ENCODE measurements around the gene TSPEAR.
"Not testable (repeated sequence)": the region's sequence is repeated elsewhere in the genome, so short reads cannot be mapped to it uniquely, and the experiment has no call there.

The TSPEAR gene

DNA sequence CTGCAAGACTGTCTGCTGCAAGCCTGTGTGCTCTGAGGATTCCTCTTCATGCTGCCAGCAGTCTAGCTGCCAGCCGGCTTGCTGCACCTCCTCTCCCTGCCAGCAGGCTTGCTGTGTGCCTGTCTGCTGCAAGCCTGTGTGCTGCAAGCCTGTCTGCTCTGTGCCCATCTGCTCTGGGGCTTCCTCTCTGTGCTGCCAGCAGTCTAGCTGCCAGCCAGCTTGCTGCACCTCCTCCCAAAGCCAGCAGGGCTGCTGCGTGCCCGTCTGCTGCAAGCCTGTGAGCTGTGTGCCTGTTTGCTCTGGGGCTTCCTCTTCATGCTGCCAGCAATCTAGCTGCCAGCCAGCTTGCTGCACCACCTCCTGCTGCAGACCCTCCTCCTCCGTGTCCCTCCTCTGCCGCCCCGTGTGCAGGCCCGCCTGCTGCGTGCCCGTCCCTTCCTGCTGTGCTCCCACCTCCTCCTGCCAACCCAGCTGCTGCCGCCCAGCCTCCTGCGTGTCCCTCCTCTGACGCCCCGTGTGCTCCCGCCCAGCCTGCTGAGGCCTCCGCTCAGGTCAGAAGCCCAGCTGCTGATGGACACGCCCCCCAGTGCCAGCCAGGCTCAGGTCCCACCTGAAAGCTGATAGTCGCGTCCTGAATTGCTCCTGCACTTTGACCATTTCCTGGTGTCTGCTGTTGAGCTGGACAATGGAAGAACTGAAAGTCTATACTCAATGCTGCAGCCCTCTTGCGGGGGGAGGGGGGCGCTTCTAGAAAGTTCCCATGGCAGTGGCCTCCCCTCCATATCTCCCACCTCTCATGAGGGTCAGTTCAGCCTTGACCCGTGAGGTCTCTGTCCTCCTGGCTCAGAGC lies 136.7 kb downstream of the TSPEAR start:
- DNase-seq (ENCODE audit: low read depth in 1 of 2, low spot score in 1 of 2) = no peak

DNA sequence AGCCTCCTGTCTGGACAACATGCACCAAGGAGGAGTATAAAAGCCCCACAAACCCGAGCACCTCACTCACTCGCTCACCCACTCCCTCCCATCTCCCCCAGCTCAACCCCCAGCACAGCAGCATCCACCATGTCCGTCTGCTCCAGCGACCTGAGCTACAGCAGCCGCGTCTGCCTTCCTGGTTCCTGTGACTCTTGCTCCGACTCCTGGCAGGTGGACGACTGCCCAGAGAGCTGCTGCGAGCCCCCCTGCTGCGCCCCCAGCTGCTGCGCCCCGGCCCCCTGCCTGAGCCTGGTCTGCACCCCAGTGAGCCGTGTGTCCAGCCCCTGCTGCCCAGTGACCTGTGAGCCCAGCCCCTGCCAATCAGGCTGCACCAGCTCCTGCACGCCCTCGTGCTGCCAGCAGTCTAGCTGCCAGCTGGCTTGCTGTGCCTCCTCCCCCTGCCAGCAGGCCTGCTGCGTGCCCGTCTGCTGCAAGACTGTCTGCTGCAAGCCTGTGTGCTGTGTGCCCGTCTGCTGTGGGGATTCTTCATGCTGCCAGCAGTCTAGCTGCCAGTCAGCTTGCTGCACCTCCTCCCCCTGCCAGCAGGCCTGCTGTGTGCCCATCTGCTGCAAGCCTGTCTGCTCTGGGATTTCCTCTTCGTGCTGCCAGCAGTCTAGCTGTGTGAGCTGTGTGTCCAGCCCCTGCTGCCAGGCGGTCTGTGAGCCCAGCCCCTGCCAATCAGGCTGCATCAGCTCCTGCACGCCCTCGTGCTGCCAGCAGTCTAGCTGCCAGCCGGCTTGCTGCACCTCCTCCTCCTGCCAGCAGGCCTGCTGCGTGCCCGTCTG lies 137.5 kb downstream of the TSPEAR start, which contains the start of gene KRTAP10-4:
TSS of gene KRTAP10-4 (plus strand) at position 100 of the 827 bp plus-strand sequence. CDS start at position 130, 30 bp downstream.
- DNase-seq (ENCODE audit: low read depth in 1 of 2, low spot score in 1 of 2) = not testable (repeated sequence)

GRCh38 chr21:44572959-44573583 lies 138.3 kb downstream of the TSPEAR start:
- no peak for DNase-seq (ENCODE audit: low read depth in 1 of 2, low spot score in 1 of 2)

DNA sequence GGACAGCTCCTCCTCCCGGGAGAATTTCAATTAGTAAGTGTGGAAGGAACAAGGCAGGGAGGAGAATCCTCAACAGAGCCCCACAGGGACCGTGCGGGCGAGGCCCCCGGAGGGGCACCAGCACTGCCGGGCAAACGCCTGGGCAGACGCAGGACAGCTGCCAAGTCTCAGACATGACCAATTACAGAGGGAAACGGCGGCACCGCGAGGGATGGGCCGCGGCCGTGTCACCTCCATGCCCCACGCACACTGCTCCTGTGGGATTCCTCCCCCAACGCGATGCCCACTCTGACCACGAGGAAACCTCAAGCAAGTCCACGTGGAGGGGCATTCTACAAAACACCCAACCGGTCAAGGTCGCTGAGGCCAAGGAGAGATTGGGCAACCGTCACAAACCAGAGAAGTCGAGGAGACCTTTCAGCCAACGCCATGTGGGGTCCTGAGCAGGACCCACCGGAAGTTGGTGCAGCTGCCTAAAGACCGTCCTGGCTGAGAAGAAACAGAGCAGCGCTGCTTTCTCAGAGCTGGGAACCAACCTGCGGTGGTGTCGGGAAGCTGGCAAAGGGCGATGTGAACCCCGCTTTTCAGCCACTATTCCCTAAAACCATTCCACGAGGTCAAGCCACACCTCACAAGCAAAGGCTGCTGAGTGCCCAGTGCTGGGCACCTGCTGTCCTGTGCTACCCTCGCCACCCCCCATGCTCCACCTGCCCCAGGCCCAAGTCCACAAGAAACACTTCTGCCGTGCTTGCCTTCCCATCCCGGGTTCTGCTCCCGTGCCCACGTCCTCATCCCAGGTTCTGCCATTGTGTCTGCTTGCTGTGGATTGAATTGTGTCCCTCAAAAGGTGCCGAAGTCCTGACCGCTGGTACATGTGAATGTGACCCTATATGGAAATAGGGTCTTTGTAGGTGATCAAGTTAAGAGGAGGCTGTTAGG lies 139.3 kb downstream of the TSPEAR start:
- no peak for DNase-seq (ENCODE audit: low read depth in 1 of 2, low spot score in 1 of 2)

GRCh38 chr21:44571296-44571695 lies 140.1 kb downstream of the TSPEAR start:
- DNase-seq (ENCODE audit: low read depth in 1 of 2, low spot score in 1 of 2) = no peak

GRCh38 chr21:44569861-44570517 lies 141.4 kb downstream of the TSPEAR start:
- DNase-seq (ENCODE audit: low read depth in 1 of 2, low spot score in 1 of 2) = no peak

DNA sequence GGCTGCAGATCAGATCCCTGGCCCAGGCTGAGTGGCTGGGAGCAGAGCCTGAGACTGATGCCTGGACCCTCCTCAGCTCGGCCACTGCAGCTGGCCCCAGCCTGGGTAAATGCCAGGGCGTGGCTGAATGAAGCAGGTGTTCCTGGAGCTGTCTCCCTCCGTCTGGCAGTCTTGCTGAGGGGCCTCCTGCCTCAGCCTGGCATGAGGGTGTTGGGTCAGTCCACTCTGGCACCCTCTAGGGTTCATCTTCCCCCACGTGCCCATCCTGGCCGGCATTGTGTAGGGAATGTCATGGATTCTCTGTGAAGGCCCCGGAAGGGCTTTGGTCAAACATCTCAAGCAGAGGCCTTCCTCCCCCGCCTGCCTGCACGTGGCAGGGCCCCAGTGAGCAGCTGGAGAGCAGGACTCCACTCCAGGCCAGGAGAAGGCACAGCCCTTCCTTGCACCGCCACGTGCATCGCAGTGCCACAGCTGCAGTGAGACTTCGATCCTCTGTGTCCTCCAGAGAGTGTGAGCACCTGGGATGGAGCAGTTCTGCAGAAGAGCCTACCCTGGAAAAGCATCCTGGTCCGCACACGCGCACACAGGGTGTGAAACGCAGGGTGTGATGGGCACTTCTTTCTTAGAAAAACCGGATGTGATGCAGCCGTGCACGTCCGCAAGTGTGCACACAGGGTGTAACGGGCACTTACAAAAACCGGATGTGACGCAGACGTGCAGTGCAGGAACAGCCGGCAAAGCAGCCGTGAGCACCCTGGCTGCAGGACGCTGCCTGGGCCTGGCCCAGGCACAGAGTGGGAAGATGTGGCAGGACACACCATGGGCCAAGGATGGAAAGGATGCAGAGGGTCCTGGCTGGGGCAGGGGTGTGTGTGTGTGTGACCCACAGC lies 142.5 kb downstream of the TSPEAR start:
- no peak for DNase-seq (ENCODE audit: low read depth in 1 of 2, low spot score in 1 of 2)

GRCh38 chr21:44568261-44568660 lies 143.1 kb downstream of the TSPEAR start:
- DNase-seq (ENCODE audit: low read depth in 1 of 2, low spot score in 1 of 2) = no peak

- no peak for DNase-seq (ENCODE audit: low read depth in 1 of 2, low spot score in 1 of 2)
Observed at GRCh38 chr21:44567481-44568171, 143.7 kb downstream of the TSPEAR start.

DNA sequence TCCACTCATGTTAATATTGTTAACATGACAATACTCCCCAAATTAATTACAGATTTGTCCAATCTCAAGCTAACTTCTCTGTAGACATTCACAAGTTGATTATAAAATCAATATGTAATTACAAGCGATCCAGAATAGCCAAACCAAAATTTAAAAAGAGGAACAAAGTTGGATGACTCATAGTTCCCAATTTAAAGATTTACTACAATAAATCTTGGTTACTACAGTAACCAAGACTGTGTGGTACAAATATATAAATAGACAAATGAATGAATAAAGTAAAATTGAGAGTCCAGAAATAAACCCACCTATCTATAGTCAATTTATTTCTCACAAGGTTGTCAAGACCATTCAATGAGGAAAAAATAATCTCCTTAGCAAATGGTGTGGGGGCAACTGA lies 145.0 kb downstream of the TSPEAR start:
- DNase-seq (ENCODE audit: low read depth in 1 of 2, low spot score in 1 of 2) = no peak

- no peak for DNase-seq (ENCODE audit: low read depth in 1 of 2, low spot score in 1 of 2)
Observed at GRCh38 chr21:44564886-44565598, 146.3 kb downstream of the TSPEAR start.

GRCh38 chr21:44564099-44564498 lies 147.3 kb downstream of the TSPEAR start:
- no peak for DNase-seq (ENCODE audit: low read depth in 1 of 2, low spot score in 1 of 2)

DNA sequence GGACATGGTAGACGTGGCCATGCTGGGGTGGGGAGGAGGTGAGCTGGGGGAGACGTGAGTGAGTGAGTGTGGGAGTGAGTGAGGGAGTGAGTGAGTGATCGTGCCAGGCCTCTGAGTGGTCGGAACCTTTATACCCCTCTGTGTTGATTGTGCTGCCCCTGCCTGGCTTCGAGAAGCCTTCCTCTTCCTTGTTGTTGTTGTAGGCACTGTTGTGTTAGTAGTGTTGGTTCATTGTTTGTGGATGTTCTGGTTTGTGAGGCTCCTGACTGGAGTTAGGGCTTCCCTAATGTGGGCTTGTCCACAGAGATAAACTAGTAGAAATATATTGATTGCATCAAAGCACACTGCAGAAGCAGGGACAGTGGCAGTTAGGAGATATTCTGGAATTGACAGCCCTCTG lies 152.7 kb downstream of the TSPEAR start, which contains the start of gene KRTAP10-3:
TSS of gene KRTAP10-3 (minus strand) at position 101 of the 400 bp plus-strand sequence. CDS start at position 21, 80 bp downstream.
- no peak for DNase-seq (ENCODE audit: low read depth in 1 of 2, low spot score in 1 of 2)

DNA sequence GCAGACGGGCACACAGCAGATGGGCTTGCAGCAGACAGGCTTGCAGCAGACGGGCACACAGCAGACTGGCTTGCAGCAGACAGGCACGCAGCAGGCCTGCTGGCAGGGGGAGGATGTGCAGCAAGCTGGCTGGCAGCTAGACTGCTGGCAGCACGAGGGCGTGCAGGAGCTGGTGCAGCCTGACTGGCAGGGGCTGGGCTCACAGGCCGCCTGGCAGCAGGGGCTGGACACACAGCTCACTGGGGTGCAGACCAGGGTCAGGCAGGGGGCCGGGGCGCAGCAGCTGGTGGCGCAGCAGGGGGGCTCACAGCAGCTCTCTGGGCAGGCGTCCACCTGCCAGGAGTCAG lies 153.1 kb downstream of the TSPEAR start:
- DNase-seq (ENCODE audit: low read depth in 1 of 2, low spot score in 1 of 2) = not testable (repeated sequence)

DNA sequence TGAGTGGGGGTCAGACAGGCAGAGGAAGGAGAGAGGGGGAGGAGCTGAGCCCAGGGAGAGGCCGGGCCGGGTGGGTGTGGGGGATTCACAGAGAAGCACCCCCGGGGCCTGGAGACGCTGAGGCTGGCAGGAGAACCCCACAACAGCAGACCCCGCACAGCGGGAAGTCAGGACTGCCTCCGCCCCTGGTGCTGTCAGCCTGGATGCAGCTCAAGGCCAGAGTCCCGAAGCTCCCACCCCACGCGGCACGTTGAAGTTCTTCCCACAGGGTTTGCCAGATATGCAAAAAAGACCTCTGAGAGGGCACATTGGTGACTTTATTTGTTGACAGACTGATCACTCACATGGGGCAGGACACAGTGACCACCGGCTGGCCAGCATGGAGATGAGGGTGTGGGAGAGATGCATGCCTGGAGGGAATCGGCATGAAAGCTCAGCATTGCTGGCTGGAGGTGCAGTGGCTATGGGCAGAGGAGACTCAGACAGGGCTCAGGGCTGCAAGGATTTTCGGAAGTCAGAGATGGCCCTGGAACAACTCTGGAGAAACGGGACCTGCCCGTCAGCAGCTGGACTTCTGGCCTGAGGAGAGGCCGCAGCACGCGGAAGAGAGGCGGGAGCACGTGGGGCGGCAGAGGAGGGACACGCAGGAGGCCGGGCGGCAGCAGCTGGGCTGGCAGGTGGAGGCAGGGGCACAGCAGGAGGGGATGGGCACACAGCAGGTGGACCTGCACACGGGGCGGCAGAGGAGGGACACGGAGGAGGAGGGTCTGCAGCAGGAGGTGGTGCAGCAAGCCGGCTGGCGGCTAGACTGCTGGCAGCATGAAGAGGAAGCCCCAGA lies 153.7 kb downstream of the TSPEAR start:
- no peak for DNase-seq (ENCODE audit: low read depth in 1 of 2, low spot score in 1 of 2)

DNA sequence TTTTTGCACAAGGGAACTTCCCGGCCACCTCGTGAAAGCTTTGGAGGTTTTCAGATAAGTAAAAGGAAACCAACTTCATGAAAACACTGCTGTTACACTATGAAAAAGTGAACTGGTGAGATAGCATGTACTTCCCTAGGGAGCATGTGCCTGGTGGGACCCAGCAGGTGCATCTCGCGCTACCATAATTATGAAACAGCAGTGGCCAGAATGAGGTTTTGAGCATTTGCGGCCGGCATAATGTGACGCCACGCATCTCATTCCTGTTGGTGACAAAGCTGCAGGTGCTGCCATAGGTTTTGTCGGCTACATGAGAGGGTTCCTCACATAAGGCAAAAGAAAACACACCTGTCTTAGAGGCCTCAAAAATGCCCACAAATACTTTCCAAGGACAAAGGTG lies 154.5 kb downstream of the TSPEAR start:
- DNase-seq (ENCODE audit: low read depth in 1 of 2, low spot score in 1 of 2) = no peak
